Transverse colon (tissue), 3 donors: ENCODE measurements around the gene ELK3.

Experiments
- POLR2A ChIP-seq: fragments of 450-650 bp; IDR thresholded peaks from one replicate; pipeline ENCODE4 v1.6.1; 2016; ENCODE audit warnings: antibody characterized with exemption, mild to moderate bottlenecking, moderate library complexity
- TF ChIP-seq, protein P1 (sequence below), 5 experiments: fragments of 200-600 bp in 3 of 5; fragments of 450-650 bp in 2 of 5; sonication (generic) in 3 of 5; IDR thresholded peaks; 1 replicate in 2 of 5; 2 replicates in 3 of 5; pipeline ENCODE4 v1.5.1; 2016 to 2017; ENCODE audit warnings: antibody characterized with exemption in 5 of 5, inconsistent platforms in 3 of 5, mild to moderate bottlenecking in 2 of 5, moderate library complexity in 1 of 5

DNA sequence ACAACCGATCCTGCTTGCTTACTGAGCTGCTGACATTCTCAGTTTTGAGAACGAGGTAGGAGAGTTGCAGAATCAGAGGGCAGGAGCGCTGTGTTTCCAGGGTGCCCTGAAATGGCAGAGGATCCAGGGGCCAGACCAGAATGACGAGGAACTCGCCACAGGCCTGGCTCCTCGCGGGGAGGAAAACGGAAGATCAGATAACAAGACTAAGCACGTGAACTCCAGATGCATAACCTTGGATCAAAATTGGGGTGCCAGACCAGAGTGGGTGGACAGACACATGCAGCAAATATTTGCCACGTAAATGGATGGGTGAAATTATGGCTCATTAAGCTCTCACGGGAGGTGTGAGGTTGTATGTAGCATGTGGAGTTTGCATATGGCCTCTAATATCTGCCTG lies 46.5 kb downstream of the ELK3 start:
- no peak for TF ChIP-seq POLR2A
- TF ChIP-seq, protein P1, sequence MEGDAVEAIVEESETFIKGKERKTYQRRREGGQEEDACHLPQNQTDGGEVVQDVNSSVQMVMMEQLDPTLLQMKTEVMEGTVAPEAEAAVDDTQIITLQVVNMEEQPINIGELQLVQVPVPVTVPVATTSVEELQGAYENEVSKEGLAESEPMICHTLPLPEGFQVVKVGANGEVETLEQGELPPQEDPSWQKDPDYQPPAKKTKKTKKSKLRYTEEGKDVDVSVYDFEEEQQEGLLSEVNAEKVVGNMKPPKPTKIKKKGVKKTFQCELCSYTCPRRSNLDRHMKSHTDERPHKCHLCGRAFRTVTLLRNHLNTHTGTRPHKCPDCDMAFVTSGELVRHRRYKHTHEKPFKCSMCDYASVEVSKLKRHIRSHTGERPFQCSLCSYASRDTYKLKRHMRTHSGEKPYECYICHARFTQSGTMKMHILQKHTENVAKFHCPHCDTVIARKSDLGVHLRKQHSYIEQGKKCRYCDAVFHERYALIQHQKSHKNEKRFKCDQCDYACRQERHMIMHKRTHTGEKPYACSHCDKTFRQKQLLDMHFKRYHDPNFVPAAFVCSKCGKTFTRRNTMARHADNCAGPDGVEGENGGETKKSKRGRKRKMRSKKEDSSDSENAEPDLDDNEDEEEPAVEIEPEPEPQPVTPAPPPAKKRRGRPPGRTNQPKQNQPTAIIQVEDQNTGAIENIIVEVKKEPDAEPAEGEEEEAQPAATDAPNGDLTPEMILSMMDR (IDR thresholded peaks at IDR 0.05), result no peak
